ENCODE results near the gene TFAP2B.
A peak's percentile ranks its signal among the peaks of the same experiment; 100 is the strongest.

Gene TFAP2B

DNA sequence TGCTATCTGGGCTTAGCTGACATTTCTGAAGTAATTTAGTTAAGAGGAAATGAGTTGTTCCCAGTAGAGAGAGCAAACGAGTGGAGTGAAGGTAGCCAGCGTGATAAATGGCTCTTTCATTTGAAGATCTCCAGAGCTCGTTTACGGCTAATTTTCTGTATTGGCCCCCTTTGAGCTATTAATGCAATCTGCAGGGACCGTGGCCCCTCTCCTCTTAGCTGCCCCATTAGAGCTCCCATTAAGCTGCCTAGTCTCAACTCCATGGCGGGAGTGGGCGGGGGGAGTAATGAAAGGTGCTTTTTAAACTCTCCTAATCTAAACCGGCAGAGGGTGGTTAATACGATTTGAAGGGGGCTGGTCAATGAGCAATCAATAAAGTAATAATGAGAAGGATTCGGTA, 12.5 kb downstream of the TFAP2B start:
- peaks cover 100% of the 10 kb centered on the region for H3K27me3 Mint-ChIP-seq (ENCODE audit: low read depth, poor library complexity)

GRCh38 chr6:50832912-50833311, 14.2 kb downstream of the TFAP2B start:
- TF ChIP-seq CTCF (IDR thresholded peaks at IDR 0.05), result no peak
- H3K4me1 Mint-ChIP-seq, result peaks cover 12% of the 10 kb centered on the region
- H3K9me3 Mint-ChIP-seq, result no peaks in the 10 kb centered on the region
- no peak overlapping the region for H3K4me3 Mint-ChIP-seq
- H3K27me3 Mint-ChIP-seq (ENCODE audit: low read depth, poor library complexity), result peaks cover 100% of the 10 kb centered on the region
- H3K27ac Mint-ChIP-seq, result no peak overlapping the region
- no peaks in the 10 kb centered on the region for H3K36me3 Mint-ChIP-seq (ENCODE audit: low read depth)
- no peak for DNase-seq

More for the DNA sequence above, 12.5 kb downstream of the TFAP2B start:
- Mint-ChIP-seq H3K27ac (no peak overlapping the region), H3K9me3 (no peaks in the 10 kb centered on the region), H3K4me1 (peaks cover 7% of the 10 kb centered on the region), H3K4me3 (no peak overlapping the region), H3K36me3 (ENCODE audit: low read depth) (no peaks in the 10 kb centered on the region)
- no peak for DNase-seq
- TF ChIP-seq CTCF (IDR thresholded peaks at IDR 0.05), result no peak

GRCh38 chr6:50834929-50835410, 16.3 kb downstream of the TFAP2B start:
- H3K36me3 Mint-ChIP-seq (ENCODE audit: low read depth), result no peaks in the 10 kb centered on the region

DNA sequence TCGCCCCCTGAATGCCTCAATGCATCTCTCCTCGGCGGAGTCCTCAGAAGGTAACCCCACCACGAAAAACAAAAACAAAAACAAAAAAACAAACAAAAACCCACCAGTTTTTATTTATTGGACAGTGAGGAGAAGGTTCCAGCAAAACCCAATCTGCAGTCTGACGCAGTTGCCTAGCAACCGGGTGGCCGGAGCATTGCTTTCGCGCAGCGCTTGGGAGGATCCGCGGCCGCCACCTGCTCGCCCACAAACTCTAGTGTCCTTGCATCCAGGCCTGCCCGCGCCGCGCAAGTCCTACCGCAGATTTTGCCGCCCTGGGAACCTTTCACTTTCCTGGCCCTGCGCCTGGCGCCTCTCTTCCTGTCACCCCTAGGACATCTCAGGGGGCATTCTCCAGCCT, 17.6 kb downstream of the TFAP2B start:
- no peaks in the 10 kb centered on the region for H3K36me3 Mint-ChIP-seq (ENCODE audit: low read depth)
- TF ChIP-seq CTCF (IDR thresholded peaks at IDR 0.05), result no peak

More at GRCh38 chr6:50834929-50835410, 16.3 kb downstream of the TFAP2B start:
- TF ChIP-seq CTCF (IDR thresholded peaks at IDR 0.05), result no peak
- Mint-ChIP-seq H3K4me3 (no peak overlapping the region), H3K27ac (no peak overlapping the region), H3K27me3 (ENCODE audit: low read depth, poor library complexity) (peaks cover 100% of the 10 kb centered on the region), H3K4me1 (peaks cover 12% of the 10 kb centered on the region), H3K9me3 (no peaks in the 10 kb centered on the region)
- no peak for DNase-seq

DNA sequence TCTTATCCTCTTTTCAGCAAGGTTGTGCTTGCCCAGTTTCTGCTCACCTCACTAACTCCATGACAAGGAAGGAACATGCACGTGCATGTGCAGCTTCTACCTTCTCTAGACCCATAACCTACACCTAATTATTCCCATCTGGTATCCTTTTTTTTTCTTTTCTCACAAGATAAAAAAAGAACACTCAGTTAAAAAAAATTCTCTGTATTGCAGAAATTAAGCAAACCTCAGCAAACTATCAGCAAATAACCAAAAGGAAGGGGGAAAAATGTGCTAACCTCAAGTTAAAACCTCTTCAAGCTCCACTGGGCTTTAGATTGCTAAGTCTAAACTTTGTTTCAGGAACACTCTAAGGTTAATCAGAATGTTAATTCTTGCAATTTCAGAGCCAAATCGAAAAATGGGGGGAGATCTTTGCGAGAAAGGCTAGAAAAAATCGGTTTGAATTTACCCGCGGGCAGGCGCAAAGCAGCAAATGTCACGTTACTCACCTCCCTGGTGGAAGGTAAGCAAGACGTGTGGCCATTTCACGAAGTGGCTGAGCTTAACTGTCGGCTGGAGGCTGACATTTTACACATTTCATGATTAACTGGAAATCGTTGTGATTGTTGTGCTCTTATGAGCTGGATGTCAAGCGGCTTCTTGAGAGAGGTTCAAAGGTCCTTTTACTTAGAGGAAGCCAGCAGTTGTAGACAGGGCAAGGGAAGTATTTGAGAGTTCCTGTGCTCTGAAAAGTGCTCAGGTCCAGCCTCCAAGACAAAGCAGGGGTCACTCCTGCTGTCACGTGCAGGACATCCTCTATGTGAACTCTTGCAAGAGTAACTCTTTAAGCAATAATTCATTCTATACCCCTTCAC, 19.1 kb downstream of the TFAP2B start:
- Mint-ChIP-seq H3K27me3 (ENCODE audit: low read depth, poor library complexity) (peaks cover 100% of the 10 kb centered on the region), H3K9me3 (no peaks in the 10 kb centered on the region), H3K4me1 (peaks cover 22% of the 10 kb centered on the region), H3K4me3 (no peak overlapping the region), H3K36me3 (ENCODE audit: low read depth) (no peaks in the 10 kb centered on the region), H3K27ac (no peak overlapping the region)
- DNase-seq, result no peak
- TF ChIP-seq CTCF (IDR thresholded peaks at IDR 0.05), result no peak

More for the DNA sequence above, 17.6 kb downstream of the TFAP2B start:
- H3K4me1 Mint-ChIP-seq, result peaks cover 21% of the 10 kb centered on the region
- no peak overlapping the region for H3K27ac Mint-ChIP-seq
- peak; percentile 46 for DNase-seq
- H3K9me3 Mint-ChIP-seq, result no peaks in the 10 kb centered on the region
- no peak overlapping the region for H3K4me3 Mint-ChIP-seq
- H3K27me3 Mint-ChIP-seq (ENCODE audit: low read depth, poor library complexity), result peaks cover 100% of the 10 kb centered on the region
